HepG2 (cell line): ENCODE results near the gene FAM89B. TPM values are rescaled to one million over a fixed set of nuclear protein-coding genes. Genes with fewer than 3 reads are reported as not detected.

Experiments used
- ARHGAP35 ChIP-seq: sonication (generic); formaldehyde crosslinking; IDR thresholded peaks from 2 replicates; pipeline ENCODE4 v1.9.0; 2022; ENCODE audit warnings: mild to moderate bottlenecking, inconsistent platforms, moderate library complexity, missing genetic modification reagents, borderline replicate concordance
- ARNTL ChIP-seq: sonication (generic); formaldehyde crosslinking; IDR thresholded peaks from 2 replicates; pipeline ENCODE4 v1.4.0; 2020; ENCODE audit warnings: mild to moderate bottlenecking, missing genetic modification reagents
- CEBPZ ChIP-seq: IDR thresholded peaks from 2 replicates; pipeline ENCODE4 v1.6.1; 2012; ENCODE audit warnings: low read length, improper control_type of control experiment
- E2F5 ChIP-seq: sonication (generic); formaldehyde crosslinking; conservative IDR thresholded peaks from 2 replicates; pipeline ENCODE4 v1.4.0; 2020; ENCODE audit warnings: missing genetic modification reagents
- ETS1 ChIP-seq: sonication (generic); formaldehyde crosslinking; IDR thresholded peaks from 2 replicates; pipeline ENCODE4 v1.4.0; 2020; ENCODE audit warnings: missing genetic modification reagents
- HDAC1 ChIP-seq: sonication (generic); formaldehyde crosslinking; IDR thresholded peaks from 2 replicates; pipeline ENCODE4 v1.5.1; 2020; ENCODE audit warnings: mild to moderate bottlenecking, missing genetic modification reagents
- MIXL1 ChIP-seq: IDR thresholded peaks from 2 replicates; pipeline ENCODE4 v1.6.1; 2016
- MXD1 ChIP-seq: sonication (generic); formaldehyde crosslinking; IDR thresholded peaks from 2 replicates; pipeline ENCODE4 v1.4.0; 2020; ENCODE audit warnings: mild to moderate bottlenecking, missing genetic modification reagents
- NCOA5 ChIP-seq: sonication (generic); formaldehyde crosslinking; IDR thresholded peaks from 2 replicates; pipeline ENCODE4 v1.4.0; 2020; ENCODE audit warnings: missing genetic modification reagents
- NFYC ChIP-seq: IDR thresholded peaks from 2 replicates; pipeline ENCODE4 v1.6.1; 2016; ENCODE audit warnings: missing genetic modification reagents, missing compliant biosample characterization
- PREB ChIP-seq: sonication (generic); formaldehyde crosslinking; IDR thresholded peaks from 2 replicates; pipeline ENCODE4 v1.4.0; 2020; ENCODE audit warnings: missing genetic modification reagents
- RNF2 ChIP-seq: fragments of 450-650 bp; conservative IDR thresholded peaks from 2 replicates; pipeline ENCODE4 v1.6.1; 2016; ENCODE audit warnings: low read depth
- SIX1 ChIP-seq: sonication (generic); formaldehyde crosslinking; IDR thresholded peaks from 2 replicates; pipeline ENCODE4 v1.4.0; 2020; ENCODE audit warnings: missing genetic modification reagents, borderline replicate concordance
- SIX4 ChIP-seq: sonication (generic); formaldehyde crosslinking; IDR thresholded peaks from 2 replicates; pipeline ENCODE4 v1.4.0; 2020; ENCODE audit warnings: missing genetic modification reagents
- SP4 ChIP-seq: sonication (generic); formaldehyde crosslinking; IDR thresholded peaks from 2 replicates; pipeline ENCODE4 v1.8.1; 2023; ENCODE audit warnings: mild to moderate bottlenecking, missing genetic modification reagents
- TAF1 ChIP-seq: sonication (generic); formaldehyde crosslinking; IDR thresholded peaks from 2 replicates; pipeline ENCODE4 v1.4.0; 2020; ENCODE audit warnings: missing genetic modification reagents
- ZBTB2 ChIP-seq: sonication (generic); formaldehyde crosslinking; IDR thresholded peaks from 2 replicates; pipeline ENCODE4 v1.8.0; 2022; ENCODE audit warnings: low read depth, missing genetic modification reagents
- ZKSCAN8 ChIP-seq: IDR thresholded peaks from 2 replicates; pipeline ENCODE4 v1.6.1; 2016; ENCODE audit warnings: borderline replicate concordance, missing genetic modification reagents, missing compliant biosample characterization
- ZNF24 ChIP-seq: fragments of 450-650 bp; IDR thresholded peaks from 2 replicates; pipeline ENCODE4 v1.6.1; 2017; ENCODE audit warnings: antibody characterized with exemption, mild to moderate bottlenecking
- ZNF263 ChIP-seq: sonication (generic); formaldehyde crosslinking; IDR thresholded peaks from 2 replicates; pipeline ENCODE4 v1.4.0; 2020; ENCODE audit warnings: missing genetic modification reagents
- ZNF607 ChIP-seq: sonication (generic); formaldehyde crosslinking; IDR thresholded peaks from 2 replicates; pipeline ENCODE4 v1.5.1; 2020; ENCODE audit warnings: missing genetic modification reagents, mild to moderate bottlenecking, borderline replicate concordance
- ZNF761 ChIP-seq: sonication (generic); formaldehyde crosslinking; conservative IDR thresholded peaks from 2 replicates; pipeline ENCODE4 v1.4.0; 2020; ENCODE audit warnings: mild to moderate bottlenecking, missing genetic modification reagents
- ZNF879 ChIP-seq: sonication (generic); formaldehyde crosslinking; IDR thresholded peaks from 2 replicates; pipeline ENCODE4 v1.8.1; 2023; ENCODE audit warnings: missing genetic modification reagents
- polyA plus RNA-seq, 8 experiments: library from polyadenylated mRNA; depleted of rRNA in 3 of 8; stranded (reverse) in 7 of 8; unstranded in 1 of 8; fragments of >200 nt; fragmentation: Illumina TruSeq in 4 of 8; extraction: Trizol in 4 of 8; gene quantifications; 2 replicates each; pipeline versions ENCODE4 v1.2.1 to v1.2.3, GENCODE V29; 2011 to 2016; ENCODE audit warnings: low read depth in 4 of 8, missing spikeins in 1 of 8, mixed read lengths in 1 of 8; ENCODE audit not compliant: insufficient read depth in 1 of 8
- total RNA-seq, 5 experiments: library from RNA; depleted of rRNA; stranded (reverse); fragments of >200 nt; fragmentation: Illumina TruSeq; extraction: Trizol; gene quantifications; 2 replicates each; pipeline ENCODE4 v1.2.3, GENCODE V29; 2016; ENCODE audit warnings: low read depth in 1 of 5

The FAM89B gene
- total and polyA plus RNA-seq, 2 of the 13 experiments (the other 11 are each of a cell fraction or from before 2014, with no cell fraction given) = 5.7 to 8.0 TPM

- no peak for TF ChIP-seq CEBPZ
- TF ChIP-seq ZNF24 = no peak
- peak; percentile 7; the same call in 1 of the 2 replicates for TF ChIP-seq TAF1 (CRISPR knock-in tag)
- no peak for TF ChIP-seq ZNF607 (CRISPR knock-in tag)
- no peak for TF ChIP-seq ZNF263 (CRISPR knock-in tag)
- peak; percentile 86; the same call in 1 of the 2 replicates for TF ChIP-seq SP4 (CRISPR knock-in tag)
- TF ChIP-seq NCOA5 = no peak
- no peak for TF ChIP-seq E2F5 (CRISPR knock-in tag)
- TF ChIP-seq ZBTB2 = peak; percentile 85; the same call in 1 of the 2 replicates
- no peak for TF ChIP-seq ZKSCAN8
- no peak for TF ChIP-seq ZNF761
- no peak for TF ChIP-seq ETS1
- peak; percentile 76 for TF ChIP-seq HDAC1 (CRISPR knock-in tag)
- no peak for TF ChIP-seq SIX1 (CRISPR knock-in tag)
- peak; percentile 84; the same call in 1 of the 2 replicates for TF ChIP-seq MIXL1
- no peak for TF ChIP-seq ARNTL (CRISPR knock-in tag)
- TF ChIP-seq PREB (CRISPR knock-in tag) = no peak
- no peak for TF ChIP-seq RNF2
- no peak for TF ChIP-seq ZNF879
- peak; percentile 98 for TF ChIP-seq NFYC (CRISPR knock-in tag)
- no peak for TF ChIP-seq SIX4
- no peak for TF ChIP-seq ARHGAP35 (CRISPR knock-in tag)
- TF ChIP-seq MXD1 = no peak; the same call in 1 of the 2 replicates
Measured at GRCh38 chr11:65615229-65615949, 43.1 kb downstream of the FAM89B start, which contains the start of gene PCNX3 (continued).
